Measurements from ENCODE around the gene MNX1. TPM values are rescaled to one million over a fixed set of nuclear protein-coding genes. Genes with fewer than 3 reads are reported as not detected.

The MNX1 gene
- total RNA-seq, 2 experiments from 2014 or later, result not detected

GRCh38 chr7:156956727-156957126 is 53.7 kb downstream of the MNX1 start:
- Mint-ChIP-seq H3K27ac (no peak overlapping the region), H3K4me3 (no peak overlapping the region), H3K4me1 (peaks cover 20% of the 10 kb centered on the region), H3K27me3 (no peaks in the 10 kb centered on the region), H3K9me3 (no peaks in the 10 kb centered on the region), H3K36me3 (peaks cover 37% of the 10 kb centered on the region)
- DNase-seq, result no peak

- no peaks in the 10 kb centered on the region for H3K9me3 Mint-ChIP-seq
- DNase-seq, result no peak
- peaks cover 25% of the 10 kb centered on the region for H3K4me1 Mint-ChIP-seq
- H3K36me3 Mint-ChIP-seq, result peaks cover 36% of the 10 kb centered on the region
- H3K4me3 Mint-ChIP-seq, result no peak overlapping the region
- no peak overlapping the region for H3K27ac Mint-ChIP-seq
- H3K27me3 Mint-ChIP-seq, result no peaks in the 10 kb centered on the region
These were observed 55.5 kb downstream of the MNX1 start for GRCh38 chr7:156954941-156955340.

Other genes with a start within 250 kb of the MNX1 start
- gene LMBR1, start 117.5 kb downstream of the MNX1 start, total RNA-seq, result 10 to 100 TPM; 47.5 to 50.4 TPM
- 10 to 100 TPM; 31.5 to 35.4 TPM for gene NOM1, start 61.0 kb downstream of the MNX1 start, total RNA-seq
- 10 to 100 TPM; 75.0 to 75.7 TPM for gene UBE3C, start 128.3 kb upstream of the MNX1 start, total RNA-seq

Data from activated naive CD8-positive, alpha-beta T cell treated with anti-CD3 and anti-CD28 coated beads for 36 hours (primary cell).